H7 (cell line): ENCODE results near the gene ENTPD1. TPM values are rescaled to one million over a fixed set of nuclear protein-coding genes. Genes with fewer than 3 reads are reported as not detected.
A peak's percentile ranks its signal among the peaks of the same experiment; 100 is the strongest.
"Not testable (repeated sequence)": the region's sequence is repeated elsewhere in the genome, so short reads cannot be mapped to it uniquely, and the experiment has no call there.

Source experiments
- DNase-seq: peaks from one replicate; pipeline ENCODE4 v3.0.0; 2012
- H3K27me3 ChIP-seq: 2 replicates; pipeline ENCODE4 v1.6.0; 2011; ENCODE audit warnings: mild to moderate bottlenecking, low read length; ENCODE audit not compliant: control insufficient read depth, insufficient read depth
- H3K36me3 ChIP-seq: replicated peaks from 2 replicates; pipeline ENCODE4 v1.5.1; 2011; ENCODE audit warnings: low read length; ENCODE audit not compliant: control insufficient read depth, insufficient read depth
- H3K4me3 ChIP-seq: 2 replicates; pipeline ENCODE4 v1.5.1; 2011; ENCODE audit warnings: low read depth, mild to moderate bottlenecking, control low read depth, low read length, moderate library complexity; ENCODE audit not compliant: insufficient read depth
- total RNA-seq: library from RNA; depleted of rRNA; stranded (reverse); fragments of >200 nt; shearing (Covaris generic); gene quantifications from 2 replicates; pipeline ENCODE4 v1.2.3, GENCODE V29; 2014

ENTPD1 gene
- total RNA-seq, 1 experiment from 2014 or later: 0.42 TPM

- Histone ChIP-seq H3K4me3 (no peak overlapping the region), H3K36me3 (no peaks in the 10 kb centered on the region; the same call in none of the 2 replicates), H3K27me3 (no peaks in the 10 kb centered on the region)
- no peak for DNase-seq
Observed at GRCh38 chr10:95872158-95872711, 116.3 kb downstream of the ENTPD1 start.

DNA sequence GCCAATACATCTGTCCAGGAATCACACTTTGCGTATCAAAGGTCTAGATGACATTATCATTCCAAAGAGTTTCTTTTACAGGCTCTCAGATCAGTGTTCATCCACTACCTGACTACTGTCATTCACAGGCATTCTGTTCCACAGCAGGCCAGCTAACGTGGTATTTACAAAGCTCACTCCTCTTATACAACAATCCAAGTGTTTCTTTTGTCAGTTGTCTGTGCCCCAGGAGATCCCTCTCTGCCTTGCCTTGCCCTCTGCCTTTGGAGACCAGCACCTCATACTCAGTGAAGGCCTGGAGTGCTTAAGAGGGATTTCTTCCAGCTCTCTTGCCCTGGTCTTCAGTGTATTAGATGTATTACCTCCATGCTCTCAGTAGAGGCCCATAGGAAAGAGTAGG lies 117.2 kb downstream of the ENTPD1 start:
- Histone ChIP-seq H3K27me3 (no peaks in the 10 kb centered on the region), H3K4me3 (no peak overlapping the region), H3K36me3 (no peaks in the 10 kb centered on the region; the same call in none of the 2 replicates)
- no peak for DNase-seq

- no peaks in the 10 kb centered on the region for H3K27me3 ChIP-seq
- H3K36me3 ChIP-seq: no peaks in the 10 kb centered on the region; the same call in none of the 2 replicates
- no peak for DNase-seq
- H3K4me3 ChIP-seq: no peak overlapping the region
Observed at GRCh38 chr10:95873651-95874050, 117.7 kb downstream of the ENTPD1 start.

GRCh38 chr10:95874783-95875182 lies 118.8 kb downstream of the ENTPD1 start:
- not testable (repeated sequence) for H3K4me3 ChIP-seq, H3K36me3 ChIP-seq, DNase-seq, H3K27me3 ChIP-seq

- H3K36me3 ChIP-seq: no peaks in the 10 kb centered on the region; the same call in none of the 2 replicates
- no peaks in the 10 kb centered on the region for H3K27me3 ChIP-seq
- no peak for DNase-seq
- no peak overlapping the region for H3K4me3 ChIP-seq
Observed at GRCh38 chr10:95876756-95877155, 120.8 kb downstream of the ENTPD1 start.

DNA sequence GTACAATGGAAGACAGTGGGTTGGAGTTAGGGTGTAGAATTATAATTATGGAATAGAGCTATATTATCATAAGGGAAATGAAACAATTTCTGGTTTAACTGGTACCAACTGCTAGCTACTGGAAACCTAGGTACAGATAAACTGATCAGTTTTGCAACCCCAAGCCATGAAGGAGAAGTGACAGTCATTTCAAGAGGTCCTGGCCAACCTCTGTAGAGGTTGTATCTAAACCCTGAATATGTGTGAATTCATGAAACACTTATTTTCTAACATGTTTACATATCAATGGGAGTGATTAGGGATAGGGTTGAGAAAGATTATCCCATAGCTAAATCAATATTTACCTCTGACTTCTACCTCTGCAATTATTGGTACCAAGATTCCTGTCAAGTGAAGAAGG lies 121.9 kb downstream of the ENTPD1 start:
- Histone ChIP-seq H3K36me3 (no peaks in the 10 kb centered on the region; the same call in none of the 2 replicates), H3K27me3 (no peaks in the 10 kb centered on the region), H3K4me3 (no peak overlapping the region)
- DNase-seq: no peak

DNA sequence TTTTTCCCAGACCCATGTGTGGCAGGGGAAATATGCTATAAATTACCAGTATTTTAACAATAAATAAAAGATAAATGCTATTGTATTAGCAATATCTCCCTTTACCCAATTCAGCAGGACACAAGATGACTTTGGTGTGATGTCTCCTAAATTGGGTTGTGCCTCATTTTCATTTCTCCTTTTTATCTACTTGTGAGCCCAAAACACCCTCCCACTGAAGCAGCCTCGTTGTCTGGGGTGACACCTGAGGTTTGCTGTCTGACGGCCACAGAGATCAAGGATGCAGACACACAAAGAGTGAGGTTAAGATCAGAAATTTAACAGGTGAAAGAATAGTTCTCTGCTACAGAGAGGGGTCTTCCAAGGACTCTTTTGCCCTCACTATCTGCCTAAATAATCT lies 124.7 kb downstream of the ENTPD1 start:
- Histone ChIP-seq H3K27me3 (no peaks in the 10 kb centered on the region), H3K36me3 (no peaks in the 10 kb centered on the region; the same call in 1 of the 2 replicates), H3K4me3 (no peak overlapping the region)
- DNase-seq: no peak

GRCh38 chr10:95881316-95881715 lies 125.4 kb downstream of the ENTPD1 start:
- Histone ChIP-seq H3K36me3 (no peaks in the 10 kb centered on the region), H3K4me3 (no peak overlapping the region), H3K27me3 (no peaks in the 10 kb centered on the region)
- DNase-seq: no peak

DNA sequence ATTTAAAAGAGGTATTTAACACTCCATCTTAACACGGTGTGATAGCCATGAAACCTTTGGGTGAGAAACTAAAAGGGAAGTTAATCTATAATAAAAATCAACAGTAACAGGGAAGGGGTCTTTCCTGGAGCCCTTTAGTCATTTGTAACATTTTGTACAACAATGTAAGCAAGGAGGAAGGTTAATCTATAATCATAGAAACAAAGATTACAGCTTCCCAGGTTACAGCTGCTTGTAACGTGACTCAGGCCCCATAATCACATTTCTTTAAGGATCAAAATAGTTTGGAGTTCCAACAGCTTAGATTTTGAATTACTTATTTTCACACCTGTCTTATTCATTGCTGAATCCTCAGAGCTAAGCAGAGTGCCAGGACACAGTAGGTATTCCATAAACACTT lies 133.9 kb downstream of the ENTPD1 start:
- no peak for DNase-seq
- Histone ChIP-seq H3K36me3 (no peaks in the 10 kb centered on the region), H3K27me3 (no peaks in the 10 kb centered on the region), H3K4me3 (no peak overlapping the region)

DNA sequence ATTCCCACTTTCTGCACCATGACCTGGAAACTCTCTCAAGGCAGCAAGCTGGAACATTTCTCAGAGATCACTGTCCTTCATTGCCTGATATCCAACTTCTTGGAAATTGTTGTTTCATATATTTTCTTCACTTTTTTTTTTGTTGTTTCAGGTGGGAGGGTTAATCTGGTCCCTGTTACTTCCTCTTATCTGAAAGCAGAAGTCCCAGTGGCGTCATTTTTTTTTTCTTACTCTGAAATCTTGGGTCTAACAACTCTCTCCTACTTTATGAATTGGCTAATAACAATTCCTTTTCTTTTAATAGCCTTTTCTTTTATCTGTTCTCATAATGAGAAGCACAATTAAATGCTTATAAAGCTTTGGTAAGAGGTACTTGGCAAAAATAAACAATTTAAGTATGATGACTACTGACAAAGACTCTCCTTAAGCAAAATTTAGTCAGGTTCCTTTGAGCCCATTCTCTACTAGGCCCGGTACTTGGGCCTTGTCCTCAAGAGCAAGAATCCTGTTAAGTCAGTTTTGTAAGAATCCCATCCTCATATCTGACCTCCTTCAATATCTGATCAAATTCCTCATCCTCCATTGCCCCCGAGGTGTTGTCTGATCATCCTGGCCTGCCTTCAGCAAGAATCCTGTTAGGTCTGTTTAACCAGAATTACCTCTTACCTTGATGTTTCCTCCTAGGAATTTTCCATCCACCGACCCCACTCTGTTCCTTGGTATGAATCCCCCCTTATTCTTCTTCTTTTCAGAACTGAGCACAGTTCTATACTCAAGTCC lies 140.3 kb downstream of the ENTPD1 start:
- Histone ChIP-seq H3K27me3 (no peaks in the 10 kb centered on the region), H3K36me3 (peaks cover 2% of the 10 kb centered on the region), H3K4me3 (no peak overlapping the region)
- DNase-seq: no peak

GRCh38 chr10:95905897-95906580 lies 150.1 kb downstream of the ENTPD1 start:
- H3K4me3 ChIP-seq, H3K36me3 ChIP-seq, H3K27me3 ChIP-seq, DNase-seq: not testable (repeated sequence)

GRCh38 chr10:95906677-95907455 lies 150.9 kb downstream of the ENTPD1 start:
- DNase-seq: peak; percentile 56
- no peaks in the 10 kb centered on the region for H3K27me3 ChIP-seq
- peak overlapping the region; percentile 75 for H3K4me3 ChIP-seq
- H3K36me3 ChIP-seq: peaks cover 2% of the 10 kb centered on the region

- peak within 1 kb of the TSS; percentile 75 for H3K4me3 ChIP-seq
- no peaks in the 10 kb centered on the region for H3K27me3 ChIP-seq
- H3K36me3 ChIP-seq: peaks cover under 1% of the 10 kb centered on the region
- peak; percentile 95 for DNase-seq
Observed at GRCh38 chr10:95907456-95908253, 151.7 kb downstream of the ENTPD1 start, which contains the start of gene CC2D2B. Gene CC2D2B (plus strand): TSS chr10:95907975. CDS start chr10:95911324, 3,349 bp downstream.

DNA sequence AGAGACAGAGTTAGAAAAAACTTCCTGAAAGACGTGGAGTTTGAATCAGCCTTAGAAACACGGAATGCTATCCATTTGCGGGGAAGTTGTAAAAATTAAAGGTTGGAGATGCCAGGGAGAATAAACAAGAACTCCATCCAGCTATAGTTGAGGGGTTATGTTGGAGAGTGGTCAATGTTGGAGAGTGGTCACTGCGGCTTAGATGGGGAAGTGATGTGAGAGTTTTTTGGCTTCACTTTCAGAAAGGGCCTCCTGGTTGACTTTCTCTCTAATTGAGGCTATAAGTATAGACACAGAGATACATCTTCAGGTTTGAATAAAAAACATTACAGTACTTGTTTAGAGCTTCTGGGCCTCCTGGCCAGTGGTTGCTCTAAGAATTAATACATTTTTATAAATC lies 152.5 kb downstream of the ENTPD1 start:
- no peaks in the 10 kb centered on the region; the same call in 1 of the 2 replicates for H3K36me3 ChIP-seq
- no peak for DNase-seq
- no peaks in the 10 kb centered on the region for H3K27me3 ChIP-seq
- no peak overlapping the region for H3K4me3 ChIP-seq
